Fibroblast of peridontal ligament (primary cell): ENCODE measurements around the gene LRBA.

Experiments
- DNase-seq: peaks from one replicate; pipeline ENCODE4 v3.0.0-alpha.2; 2010; ENCODE audit errors: extremely low read depth

Gene LRBA

DNA sequence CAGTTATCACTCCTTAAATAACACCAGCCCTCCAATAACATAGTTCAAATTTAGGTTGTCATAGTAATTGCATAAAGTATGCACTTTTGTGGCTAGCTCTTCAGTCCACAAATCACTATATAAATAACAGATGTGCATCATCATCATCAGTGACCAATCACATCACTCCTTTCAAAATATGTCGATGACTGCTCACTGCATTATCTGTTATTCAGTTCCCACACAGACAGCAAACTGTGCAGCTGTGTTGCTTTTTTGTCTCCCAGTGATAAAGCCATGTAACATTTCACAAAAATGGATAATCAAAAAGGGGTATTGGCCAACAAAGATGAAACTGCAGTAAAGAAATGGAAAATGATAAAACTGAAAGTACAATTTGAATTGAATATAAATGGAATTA is 731.4 kb downstream of the LRBA start:
- peak; percentile 99 for DNase-seq

DNA sequence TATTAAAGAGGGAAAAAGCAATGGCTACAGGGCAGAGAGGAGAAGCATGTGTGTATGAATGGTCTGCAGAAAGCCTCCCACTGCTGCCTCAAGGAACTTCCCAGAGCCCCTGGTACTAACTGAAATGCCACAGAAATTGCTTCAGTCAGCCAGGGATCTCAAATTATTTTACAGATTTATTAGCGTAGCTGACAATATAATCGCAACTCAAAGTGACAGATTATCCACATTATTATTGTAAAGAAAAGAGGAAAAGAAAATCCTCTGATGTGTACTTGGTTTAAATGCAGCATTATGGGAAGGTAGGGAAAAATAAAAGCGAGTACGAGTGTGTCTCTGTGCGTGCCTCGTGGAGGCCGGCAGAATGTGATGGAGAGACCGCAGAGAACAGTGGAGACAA is 734.1 kb downstream of the LRBA start:
- DNase-seq, result no peak

DNA sequence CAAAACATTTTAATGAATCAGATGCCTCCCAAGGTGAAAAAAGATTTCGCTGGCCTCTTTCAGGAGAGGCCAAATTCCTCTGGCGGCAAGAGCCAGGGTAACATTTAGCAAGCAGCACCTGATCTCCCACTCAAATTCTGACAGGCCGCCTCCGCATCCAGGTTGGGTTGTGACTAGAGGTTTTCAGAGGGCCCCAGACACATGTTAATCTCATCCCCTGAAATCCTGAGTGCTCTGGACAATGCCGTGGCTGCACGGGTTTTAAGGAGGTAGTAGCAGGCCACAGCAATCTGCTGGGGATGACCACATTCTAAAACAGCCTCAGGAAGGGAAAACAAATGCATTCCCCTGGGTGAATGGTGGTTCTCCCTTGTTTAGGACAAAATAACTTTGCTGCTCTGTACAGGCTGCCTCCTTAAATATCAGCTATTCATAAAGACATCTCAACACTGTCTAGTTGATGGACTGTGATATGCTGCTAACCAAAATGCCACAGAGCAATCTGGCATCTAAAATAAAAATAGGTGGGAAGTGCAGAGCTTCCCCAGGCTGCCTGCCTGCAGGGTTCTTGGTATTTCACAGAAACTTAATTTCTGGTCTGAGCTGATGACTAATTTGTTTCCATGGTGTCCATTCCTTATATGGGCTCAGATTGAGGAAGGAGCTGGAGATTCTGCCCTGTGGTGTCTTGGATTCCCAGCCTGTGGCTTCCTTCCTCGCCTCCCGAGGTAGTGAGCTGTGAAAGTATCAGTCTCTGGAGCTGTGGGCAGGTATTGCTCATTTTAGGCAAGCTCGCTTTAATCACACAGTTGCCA is 734.8 kb downstream of the LRBA start:
- peak; percentile 90 for DNase-seq

DNA sequence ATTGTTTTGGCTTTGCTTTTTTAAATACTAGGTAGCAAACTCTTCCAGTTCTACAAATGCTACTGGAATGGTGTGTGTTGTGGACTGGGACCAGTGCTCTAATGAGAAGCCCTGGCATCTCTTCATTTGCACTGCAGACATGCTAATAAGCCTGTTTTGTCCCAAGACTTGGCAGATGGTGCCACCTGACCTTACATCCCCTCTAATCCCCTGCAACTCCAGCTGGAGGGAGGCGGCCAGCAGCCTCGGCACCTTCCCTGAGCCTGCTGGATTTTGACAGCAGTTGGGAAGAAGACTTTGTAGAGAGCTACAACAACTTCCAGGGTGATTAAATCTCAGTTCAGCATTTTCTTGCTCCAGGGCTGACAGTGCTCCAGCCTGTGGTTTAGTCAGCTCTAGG is 736.9 kb downstream of the LRBA start:
- no peak for DNase-seq

DNA sequence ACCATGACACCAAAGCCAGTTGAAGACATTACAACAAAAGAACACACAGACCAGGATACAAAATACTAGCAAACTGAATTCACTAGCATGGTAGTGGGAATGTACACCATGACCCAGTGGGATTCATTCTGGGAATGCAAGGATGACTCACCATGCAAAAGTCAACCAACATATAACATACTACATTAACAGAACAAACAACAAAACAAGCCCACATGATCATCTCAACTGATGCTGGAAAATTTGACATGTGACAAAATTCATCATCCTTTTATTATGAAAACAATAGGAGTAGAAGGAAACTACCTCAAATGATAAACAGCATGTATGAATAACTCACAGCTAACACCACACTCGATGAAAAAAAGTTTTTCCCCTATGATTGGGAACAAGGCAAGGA is 746.6 kb downstream of the LRBA start:
- DNase-seq, result peak; percentile 22

DNA sequence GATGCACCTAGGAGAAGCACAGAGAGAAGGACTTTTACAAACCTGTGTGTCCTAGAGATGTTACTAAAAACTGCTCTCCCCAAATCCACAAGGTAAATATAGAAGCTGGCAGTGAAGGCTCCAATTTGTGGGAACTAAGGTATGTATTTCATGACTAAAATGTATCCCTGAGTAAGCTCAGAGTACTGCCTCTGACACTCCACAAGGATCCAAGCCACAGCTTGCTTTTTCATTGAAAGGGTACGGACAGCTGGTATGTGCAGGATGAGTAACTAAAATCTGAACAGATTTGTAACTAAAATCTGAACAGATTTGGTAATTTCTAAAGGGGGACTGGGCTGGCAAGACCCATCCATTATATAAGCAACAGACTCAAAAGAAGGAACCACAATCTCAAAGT is 749.3 kb downstream of the LRBA start:
- DNase-seq, result no peak

DNA sequence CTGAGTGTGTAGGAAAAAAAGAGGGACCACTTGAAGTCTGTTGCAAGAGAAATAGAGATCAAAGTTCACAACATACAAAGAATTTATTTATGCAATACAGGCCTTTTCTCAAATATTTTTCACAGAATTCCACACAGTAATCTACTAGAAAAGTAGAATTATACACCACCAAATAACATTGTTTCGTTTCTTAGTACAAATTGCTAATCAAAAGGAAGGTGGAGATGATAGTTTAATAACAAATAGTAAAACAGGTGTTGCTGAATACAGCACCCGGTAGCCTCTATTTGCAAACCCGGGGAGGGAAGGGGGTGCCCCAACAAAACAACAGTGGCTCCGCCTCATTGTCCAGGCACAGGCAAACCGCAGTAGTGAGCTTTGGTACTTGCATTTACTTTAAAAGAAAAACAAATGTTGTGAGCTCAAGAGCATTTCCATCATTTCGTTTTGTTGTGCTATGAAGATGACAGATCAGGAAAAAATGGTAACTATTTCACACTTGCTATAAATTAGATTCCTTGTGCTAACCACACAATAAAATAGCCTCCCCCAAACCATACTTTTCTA is 750.4 kb downstream of the LRBA start:
- DNase-seq, result no peak

DNA sequence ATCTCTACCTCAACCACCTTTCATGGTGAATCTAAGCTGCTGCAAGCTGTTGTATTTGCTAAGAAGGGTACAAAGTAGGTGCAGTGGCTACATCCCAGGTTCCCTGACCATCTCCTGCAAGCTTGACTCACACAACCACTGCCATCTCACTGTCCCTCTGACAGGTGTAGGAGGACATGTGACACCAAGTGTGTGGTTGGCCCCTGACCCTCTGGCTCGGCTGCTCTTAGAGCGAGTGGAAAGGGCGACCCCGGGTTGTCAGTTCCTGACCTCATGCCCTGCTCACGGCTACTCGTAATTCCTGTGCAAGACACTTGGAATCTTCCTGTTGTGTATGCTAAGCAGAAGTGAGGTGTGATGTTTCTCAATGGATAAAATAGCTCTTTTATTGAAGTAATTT is 752.5 kb downstream of the LRBA start:
- DNase-seq, result no peak

DNA sequence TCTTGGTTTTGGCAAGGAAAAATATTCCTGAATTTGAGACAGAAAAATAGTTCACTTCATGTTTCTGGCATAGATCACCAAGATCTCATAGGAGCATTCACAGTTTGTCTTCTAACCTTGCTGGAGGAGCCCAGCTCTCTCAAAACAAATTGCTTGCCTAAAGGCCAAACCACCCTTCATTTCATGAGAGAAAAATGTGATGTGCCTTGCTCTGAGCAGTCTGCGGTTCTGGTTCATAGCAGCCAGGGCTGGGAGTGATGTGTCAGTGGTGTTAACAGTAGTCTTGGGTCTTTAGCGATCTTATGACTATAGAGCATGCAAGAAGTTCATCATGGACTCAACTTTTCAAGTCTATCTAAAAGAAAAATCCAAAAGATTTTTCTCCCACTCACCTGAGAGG is 753.5 kb downstream of the LRBA start:
- DNase-seq, result no peak

DNA sequence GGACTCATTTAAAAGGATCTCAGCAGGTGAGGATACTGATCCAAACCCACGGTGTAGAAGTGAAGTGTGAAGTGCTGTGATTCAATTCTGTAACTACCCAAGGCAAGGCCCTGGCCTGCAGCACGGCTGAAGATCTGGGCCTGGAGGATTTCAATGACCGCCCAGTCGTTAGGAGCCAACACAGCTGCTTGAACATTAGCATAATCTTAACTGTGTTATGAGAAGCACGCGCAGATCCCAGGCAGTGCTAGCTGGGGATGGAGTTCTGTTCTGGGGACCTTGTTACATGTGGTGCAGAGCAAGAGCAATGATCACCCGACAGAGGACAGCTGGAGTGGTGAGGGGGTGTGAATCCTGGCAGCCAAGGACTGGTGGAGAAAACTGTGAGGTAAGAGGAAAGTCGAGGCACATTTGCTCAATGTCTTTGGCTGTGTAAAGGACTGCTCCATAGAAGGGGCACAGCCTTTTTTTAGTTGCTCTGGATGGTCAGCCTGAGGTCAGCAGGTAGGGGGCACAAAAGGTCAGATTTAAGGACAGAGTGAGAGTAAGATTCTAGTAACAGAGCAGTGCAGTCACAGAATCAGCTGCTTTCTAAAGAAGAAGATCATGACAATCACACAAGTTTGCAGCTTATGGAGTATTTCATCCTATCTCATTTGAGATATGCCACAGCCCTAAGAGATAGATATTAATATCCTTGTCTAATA is 755.1 kb downstream of the LRBA start:
- no peak for DNase-seq

DNA sequence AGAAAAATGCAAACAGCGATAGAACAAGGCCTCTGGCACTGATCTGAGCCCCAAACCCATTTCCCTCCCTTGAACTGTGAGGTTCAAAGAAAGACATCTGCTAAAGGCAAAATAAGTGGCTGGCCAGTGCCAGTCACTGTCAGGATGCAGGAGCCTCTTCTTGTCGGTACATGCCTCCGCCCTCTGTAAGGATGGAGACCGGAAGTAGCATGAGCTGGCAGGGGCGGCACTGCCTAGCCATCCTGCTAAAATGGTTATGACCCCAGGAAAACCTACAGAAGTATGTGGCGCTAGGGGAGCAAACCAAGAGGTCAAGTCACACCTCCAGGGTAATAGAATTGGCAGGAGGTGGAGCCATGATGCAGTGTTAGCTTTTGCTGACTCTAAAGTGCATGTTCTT is 756.5 kb downstream of the LRBA start:
- DNase-seq, result no peak

DNA sequence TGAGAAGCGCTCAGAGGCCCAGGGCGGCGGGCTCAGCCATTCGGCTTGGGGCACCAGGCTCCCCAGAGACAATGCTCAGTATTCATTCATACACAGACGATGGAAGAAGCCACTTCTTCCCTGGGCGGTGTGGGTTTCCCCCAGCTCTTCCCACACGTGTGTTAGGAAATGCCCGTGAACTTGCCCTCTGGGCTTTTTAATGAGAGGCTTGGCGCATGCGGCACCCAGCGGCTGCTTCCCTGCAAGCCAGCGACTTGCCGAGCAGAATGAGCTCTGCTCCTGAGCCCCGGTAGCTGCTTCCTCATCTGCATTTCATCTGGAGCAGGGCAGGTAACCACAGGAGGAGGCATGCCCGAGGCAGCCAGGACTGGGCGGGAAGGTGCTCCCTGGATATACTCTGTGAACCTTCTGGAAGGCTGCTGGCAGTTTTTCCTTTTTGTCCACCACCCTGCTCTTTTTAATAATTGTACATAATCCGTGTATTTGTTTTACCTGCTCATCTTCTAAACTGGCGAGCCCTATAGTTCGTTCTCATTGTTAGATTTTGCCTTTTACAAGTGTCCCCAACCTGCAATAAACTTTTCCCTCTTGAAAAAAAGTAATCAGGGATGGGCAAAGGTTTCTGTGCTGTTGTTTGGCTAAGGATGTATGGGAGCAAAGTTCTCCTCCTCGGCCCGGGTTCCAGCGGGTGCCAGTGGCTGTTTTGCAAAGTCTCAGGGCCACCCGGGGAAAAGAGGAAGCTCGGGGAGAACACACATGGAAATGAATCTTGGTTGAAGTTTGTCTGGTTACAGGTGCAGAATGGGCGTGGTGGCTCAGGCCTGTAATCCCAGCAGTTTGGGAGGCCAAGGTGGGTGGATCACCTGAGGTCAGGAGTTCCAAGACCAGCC is 758.0 kb downstream of the LRBA start:
- DNase-seq, result no peak

DNA sequence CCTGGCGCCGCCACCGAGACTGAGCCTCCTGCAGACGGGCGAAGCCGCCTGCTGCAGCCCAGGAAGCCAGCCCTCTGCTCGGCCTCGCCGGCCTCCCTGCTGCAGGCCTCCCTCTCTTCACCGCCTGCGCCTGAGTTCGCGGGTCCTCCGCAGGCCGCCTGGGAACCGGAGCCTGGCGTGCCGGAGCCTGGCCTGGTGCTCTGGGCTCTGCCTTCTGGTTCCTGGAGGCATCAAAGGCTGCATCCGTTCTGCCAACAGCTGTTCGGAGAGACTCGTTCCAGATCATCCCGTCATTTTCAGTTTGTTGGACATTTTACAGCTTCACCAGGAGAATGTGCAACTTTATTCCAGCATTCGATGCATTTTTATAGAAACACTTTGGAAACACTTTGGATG is 758.9 kb downstream of the LRBA start:
- no peak for DNase-seq

DNA sequence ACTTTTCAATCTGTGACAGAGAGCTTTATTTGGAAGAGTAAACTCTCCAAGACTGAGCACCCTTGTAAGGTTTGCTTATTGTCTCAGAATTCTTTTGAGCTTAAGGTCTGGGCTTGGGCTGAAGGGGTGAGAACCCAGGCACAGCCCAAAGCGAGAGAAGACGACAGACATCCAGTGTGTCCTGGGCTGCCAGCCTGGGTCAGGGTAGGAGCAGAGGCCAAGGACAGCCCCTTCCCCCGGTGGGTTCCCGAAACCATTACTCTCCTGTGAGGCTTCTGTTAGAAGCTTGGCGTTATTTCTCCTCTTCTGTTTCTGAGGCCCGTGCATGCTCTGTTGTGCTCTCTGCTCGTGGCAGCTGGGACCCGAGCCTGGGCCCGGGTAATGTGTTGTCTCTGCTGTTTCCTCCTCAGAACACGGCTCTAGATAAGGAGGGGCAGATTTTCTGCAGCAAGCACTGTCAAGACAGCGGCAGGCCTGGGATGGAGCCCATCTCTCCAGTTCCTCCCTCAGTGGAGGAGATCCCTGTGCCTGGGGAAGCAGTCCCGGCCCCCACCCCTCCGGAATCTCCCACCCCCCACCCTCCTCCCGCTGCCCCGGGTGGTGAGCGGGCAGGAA is 759.4 kb downstream of the LRBA start:
- DNase-seq, result no peak

DNA sequence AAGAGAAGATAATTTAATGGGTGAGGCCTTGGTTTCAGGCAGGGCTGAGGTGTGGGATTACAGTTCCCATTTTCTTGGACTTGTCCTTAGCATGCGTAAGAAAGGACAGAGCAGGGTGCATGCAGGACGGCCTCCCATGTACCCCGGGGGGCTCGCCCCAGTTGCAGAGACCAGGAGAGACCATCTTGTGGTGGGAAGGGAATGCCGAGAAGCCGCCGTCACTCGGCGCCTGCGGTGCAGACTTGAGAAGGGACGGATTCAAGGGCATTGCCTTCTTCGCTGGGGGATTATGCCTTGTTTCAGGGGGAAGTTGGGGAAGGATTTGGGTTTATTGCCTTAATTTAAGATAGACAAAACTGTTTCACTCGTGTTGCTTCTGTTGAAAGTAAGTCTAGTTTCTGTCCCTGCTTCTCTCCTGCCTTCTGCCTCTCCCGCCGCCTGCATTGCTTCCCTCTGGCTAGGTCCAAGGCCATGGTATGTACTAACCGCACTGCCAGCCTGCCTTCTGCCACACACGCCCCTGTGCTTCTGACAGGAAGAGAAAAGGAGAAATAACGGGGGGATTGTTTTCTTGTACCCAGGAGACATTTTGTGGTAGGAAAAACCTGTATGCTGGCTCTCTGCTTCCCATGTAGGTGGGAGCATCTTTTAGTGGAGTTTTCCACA is 761.0 kb downstream of the LRBA start:
- DNase-seq, result no peak

DNA sequence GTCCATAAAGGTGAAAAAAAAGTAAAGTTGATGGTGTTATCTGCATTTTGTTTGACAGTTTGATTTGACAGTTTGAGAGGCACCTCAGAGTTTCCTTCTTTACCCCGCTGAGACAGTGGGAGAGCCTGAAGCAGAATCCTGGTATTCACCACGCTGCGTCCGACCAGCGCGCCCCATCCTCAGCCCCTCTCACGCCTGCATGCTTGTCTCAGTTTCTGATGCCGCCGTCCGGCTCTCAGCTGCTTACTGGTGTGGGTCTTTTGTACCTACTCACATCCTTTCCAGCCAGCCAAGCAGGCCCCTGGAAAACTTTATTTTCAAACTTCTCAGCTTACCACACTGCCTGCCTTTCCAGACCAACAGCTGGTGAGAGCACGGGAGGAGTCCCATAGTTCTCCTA is 761.7 kb downstream of the LRBA start:
- DNase-seq, result no peak

DNA sequence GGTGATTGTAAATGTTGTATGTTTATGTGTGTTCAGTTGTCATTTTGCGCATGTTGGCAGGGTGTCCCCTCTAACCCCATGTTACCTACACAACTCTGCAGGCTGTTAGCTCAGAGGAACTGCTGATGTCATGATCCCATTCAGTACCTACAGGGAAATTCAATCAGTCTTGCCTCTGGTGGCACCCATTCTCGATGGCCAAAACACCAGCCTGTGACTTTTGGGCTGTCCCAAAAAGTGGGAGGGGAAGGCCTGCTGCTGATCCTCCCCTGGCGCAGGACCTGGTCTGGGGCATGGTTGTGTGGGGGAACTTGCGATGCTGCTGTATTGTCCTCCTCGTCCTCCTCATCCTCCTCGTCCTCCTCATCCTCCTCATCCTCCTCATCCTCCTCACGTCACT is 762.3 kb downstream of the LRBA start:
- DNase-seq, result no peak

DNA sequence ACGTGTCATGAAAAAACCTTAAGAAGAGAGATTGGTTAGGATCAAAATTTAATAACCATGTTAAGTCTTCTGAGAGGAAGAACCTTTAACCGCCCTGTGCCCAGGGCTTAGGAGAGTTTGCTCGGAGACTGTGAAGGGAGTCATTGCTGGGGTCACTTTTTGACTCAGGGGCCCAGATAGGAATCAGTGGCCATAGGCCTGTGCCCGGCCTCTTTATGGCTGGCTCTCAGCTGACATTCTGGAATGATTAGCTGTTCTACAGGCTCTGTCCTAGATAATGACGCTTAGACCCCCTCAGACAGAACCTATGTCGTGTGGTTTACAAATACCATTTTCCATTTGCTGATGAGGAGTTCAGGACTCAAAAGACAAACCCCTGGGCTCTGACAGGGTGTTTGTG is 762.8 kb downstream of the LRBA start:
- DNase-seq, result no peak

DNA sequence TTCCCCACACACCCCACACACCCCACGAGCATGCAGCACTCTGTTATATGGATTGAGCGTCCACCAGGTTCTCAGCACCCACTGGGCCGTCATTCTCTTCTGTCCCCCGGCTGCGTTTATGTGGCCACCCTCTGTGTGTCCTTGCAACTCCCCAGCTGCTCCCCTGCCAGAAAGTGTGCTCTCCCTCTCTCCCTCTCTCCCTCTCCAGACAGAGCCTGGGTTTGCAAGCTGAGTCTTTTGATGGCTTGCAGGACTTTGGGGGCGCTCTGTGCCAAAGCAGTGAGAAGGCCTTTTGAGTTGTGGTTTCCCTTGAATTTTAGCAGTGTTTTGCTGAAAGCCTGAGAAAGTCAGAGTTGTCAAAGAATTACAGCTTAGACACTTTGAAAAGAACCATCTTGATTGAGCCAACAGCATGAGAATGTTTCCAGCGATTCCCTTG is 763.3 kb downstream of the LRBA start:
- DNase-seq, result no peak

DNA sequence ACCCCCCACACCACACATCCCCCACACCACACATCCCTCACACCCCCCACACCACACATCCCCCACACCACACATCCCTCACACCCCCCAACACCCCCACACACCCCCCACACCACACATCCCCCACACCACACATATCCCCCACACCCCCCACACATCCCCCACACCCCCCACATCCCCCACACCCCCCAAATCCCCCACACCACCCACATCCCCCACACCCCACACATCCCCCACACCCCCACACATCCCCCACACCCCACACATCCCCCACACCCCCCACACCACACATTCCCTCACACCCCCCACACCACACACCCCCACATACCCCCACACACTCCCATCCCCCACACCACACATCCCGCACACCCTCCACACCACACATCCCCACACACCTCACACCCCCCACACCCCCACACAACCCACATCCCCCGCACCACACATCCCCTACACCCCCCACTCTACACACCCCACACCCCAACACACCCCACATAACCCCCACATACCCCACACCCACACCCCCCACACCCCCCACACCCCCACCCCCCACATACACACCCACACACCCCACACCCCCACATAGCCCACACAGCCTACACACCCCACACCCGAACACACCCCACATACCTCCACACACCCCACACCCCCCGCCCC is 764.0 kb downstream of the LRBA start:
- no peak for DNase-seq
